ENCODE data around the gene CCDC43.

DNA sequence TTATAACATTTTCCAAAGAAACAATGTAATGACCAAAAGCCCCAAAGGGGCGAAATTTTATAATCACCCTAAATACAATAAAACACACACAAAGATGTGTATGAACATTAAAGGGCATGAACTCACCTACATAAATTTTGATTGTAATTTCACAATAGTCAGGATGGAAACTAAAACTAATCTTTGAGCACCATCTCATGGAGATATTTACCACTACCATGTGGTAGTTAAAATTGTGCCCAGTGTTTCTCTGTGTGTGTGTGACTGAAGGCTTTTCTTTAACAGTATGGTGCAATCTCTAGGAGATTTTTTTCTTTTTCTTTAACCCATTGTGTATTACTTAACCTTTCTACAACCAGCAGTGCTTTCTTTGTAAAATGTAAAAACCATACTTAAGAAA lies 53.0 kb downstream of the CCDC43 start:
- TF ChIP-seq EP300 (IDR thresholded peaks at IDR 0.05; ENCODE audit: borderline replicate concordance in 1 of 2, low read depth in 2 of 2, low read length in 2 of 2): no peak
- TF ChIP-seq KDM5A (IDR thresholded peaks at IDR 0.05; ENCODE audit: low read length): no peak
- TF ChIP-seq SIRT6 (IDR thresholded peaks at IDR 0.05; ENCODE audit: low read length): no peak
- TF ChIP-seq CTCF (IDR thresholded peaks at IDR 0.05; ENCODE audit: control extremely low read depth in 1 of 3, insufficient read depth in 1 of 3, low read depth in 1 of 3, low read length in 3 of 3): peak in 2 of 3 experiments; percentile 11 to 16; a peak in 2 of 4 replicates
- TF ChIP-seq, protein P1, sequence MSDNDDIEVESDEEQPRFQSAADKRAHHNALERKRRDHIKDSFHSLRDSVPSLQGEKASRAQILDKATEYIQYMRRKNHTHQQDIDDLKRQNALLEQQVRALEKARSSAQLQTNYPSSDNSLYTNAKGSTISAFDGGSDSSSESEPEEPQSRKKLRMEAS (IDR thresholded peaks at IDR 0.05): no peak
- TF ChIP-seq POLR2A (IDR thresholded peaks at IDR 0.05; ENCODE audit: control extremely low read depth in 1 of 2, low read depth in 2 of 2, low read length in 2 of 2): no peak
- no peak for TF ChIP-seq POLR2AphosphoS5 (IDR thresholded peaks at IDR 0.05; ENCODE audit: low read depth, low read length)
- TF ChIP-seq, protein P2, sequence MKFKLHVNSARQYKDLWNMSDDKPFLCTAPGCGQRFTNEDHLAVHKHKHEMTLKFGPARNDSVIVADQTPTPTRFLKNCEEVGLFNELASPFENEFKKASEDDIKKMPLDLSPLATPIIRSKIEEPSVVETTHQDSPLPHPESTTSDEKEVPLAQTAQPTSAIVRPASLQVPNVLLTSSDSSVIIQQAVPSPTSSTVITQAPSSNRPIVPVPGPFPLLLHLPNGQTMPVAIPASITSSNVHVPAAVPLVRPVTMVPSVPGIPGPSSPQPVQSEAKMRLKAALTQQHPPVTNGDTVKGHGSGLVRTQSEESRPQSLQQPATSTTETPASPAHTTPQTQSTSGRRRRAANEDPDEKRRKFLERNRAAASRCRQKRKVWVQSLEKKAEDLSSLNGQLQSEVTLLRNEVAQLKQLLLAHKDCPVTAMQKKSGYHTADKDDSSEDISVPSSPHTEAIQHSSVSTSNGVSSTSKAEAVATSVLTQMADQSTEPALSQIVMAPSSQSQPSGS (IDR thresholded peaks at IDR 0.05; ENCODE audit: low read length): no peak
- no peak for TF ChIP-seq EZH2 (IDR thresholded peaks at IDR 0.05; ENCODE audit: low read depth, low read length, severe bottlenecking)
- peak; percentile 68 to 70 for TF ChIP-seq RAD21 (IDR thresholded peaks at IDR 0.05 in 1 of 2, conservative IDR thresholded peaks at IDR 0.05 in 1 of 2; ENCODE audit: low read depth in 2 of 2, low read length in 2 of 2)
- peak; percentile 85 for TF ChIP-seq CEBPB (IDR thresholded peaks at IDR 0.05; ENCODE audit: low read depth, low read length)
- no peak for TF ChIP-seq POU5F1 (IDR thresholded peaks at IDR 0.05; ENCODE audit: low read depth, low read length)
- no peak for TF ChIP-seq TBP (IDR thresholded peaks at IDR 0.05; ENCODE audit: low read depth, low read length)
